CD8-positive, alpha-beta memory T cell (primary cell): Measurements from ENCODE around the gene HP1BP3. TPM values are rescaled to one million over a fixed set of nuclear protein-coding genes. Genes with fewer than 3 reads are reported as not detected.

ENCODE experiments used
- CTCF ChIA-PET: fragments of 350-600 bp; sonication (Branson Sonifier 250); formaldehyde crosslinking; loops from one replicate; lab custom pipeline; 2021; ENCODE audit warnings: antibody characterized with exemption; lab: Charles Lee
- POLR2A ChIA-PET: fragments of 350-600 bp; sonication (Branson Sonifier 250); formaldehyde crosslinking; loops from one replicate; lab custom pipeline; 2021; ENCODE audit warnings: antibody characterized with exemption; lab: Charles Lee
- DNase-seq, 5 donors: peaks; one replicate each; pipeline versions ENCODE4 v3.0.0 to v3.0.0-alpha.2; 2020 to 2022; ENCODE audit warnings: mixed read lengths in 1 of 5
- H3K27ac ChIP-seq: one replicate; pipeline ENCODE4 v1.7.0; 2013; ENCODE audit warnings: low read depth, mild to moderate bottlenecking, low read length, moderate library complexity
- H3K27me3 ChIP-seq: 2 replicates; pipeline ENCODE4 v1.7.0; 2013; ENCODE audit warnings: low read length, mild to moderate bottlenecking; ENCODE audit not compliant: insufficient read depth, poor library complexity, severe bottlenecking
- H3K36me3 ChIP-seq: 2 replicates; pipeline ENCODE4 v1.7.0; 2013; ENCODE audit warnings: mild to moderate bottlenecking, low read length, moderate library complexity; ENCODE audit not compliant: insufficient read depth
- H3K4me1 ChIP-seq: 2 replicates; pipeline ENCODE4 v1.7.0; 2013; ENCODE audit warnings: mild to moderate bottlenecking, low read length, moderate library complexity; ENCODE audit not compliant: insufficient read depth
- H3K4me3 ChIP-seq: 2 replicates; pipeline ENCODE4 v1.7.0; 2013; ENCODE audit warnings: mild to moderate bottlenecking, low read length
- H3K9me3 ChIP-seq: 2 replicates; pipeline ENCODE4 v1.7.0; 2013; ENCODE audit warnings: mild to moderate bottlenecking, low read length
- H3K27ac Mint-ChIP-seq, 8 donors: one replicate each; pipeline ENCODE4 v1.8.0; 2020 to 2021; ENCODE audit warnings: mixed read lengths in 8 of 8, mild to moderate bottlenecking in 6 of 8, inconsistent platforms in 3 of 8, moderate library complexity in 3 of 8
- H3K27me3 Mint-ChIP-seq, 2 donors: one replicate each; pipeline ENCODE4 v1.8.0; 2020 to 2021; ENCODE audit warnings: mixed read lengths in 2 of 2, mild to moderate bottlenecking in 1 of 2, moderate library complexity in 1 of 2
- H3K36me3 Mint-ChIP-seq, 3 donors: one replicate each; pipeline ENCODE4 v1.8.0; 2020 to 2021; ENCODE audit warnings: mixed read lengths in 3 of 3, inconsistent platforms in 1 of 3, mild to moderate bottlenecking in 1 of 3
- H3K4me1 Mint-ChIP-seq, 3 donors: one replicate each; pipeline ENCODE4 v1.8.0; 2020 to 2021; ENCODE audit warnings: mixed read lengths in 3 of 3, inconsistent platforms in 1 of 3, mild to moderate bottlenecking in 1 of 3
- H3K4me3 Mint-ChIP-seq, 7 donors: one replicate each; pipeline ENCODE4 v1.8.0; 2020 to 2021; ENCODE audit warnings: mixed read lengths in 7 of 7, mild to moderate bottlenecking in 6 of 7, moderate library complexity in 4 of 7, inconsistent platforms in 2 of 7
- H3K9me3 Mint-ChIP-seq, 5 donors: one replicate each; pipeline ENCODE4 v1.8.0; 2020 to 2022; ENCODE audit warnings: mixed read lengths in 5 of 5, mild to moderate bottlenecking in 3 of 5, moderate library complexity in 2 of 5, inconsistent platforms in 1 of 5
- polyA plus RNA-seq: library from polyadenylated mRNA; unstranded; fragments of 300-500 nt; fragmentation: Illumina TruSeq; gene quantifications from one replicate; pipeline ENCODE4 v1.2.3, GENCODE V29; 2021
- total RNA-seq, 2 experiments: library from RNA; stranded (reverse); gene quantifications; one replicate each; pipeline ENCODE4 v1.2.3, GENCODE V29; 2021

The HP1BP3 gene
- total and polyA plus RNA-seq, 3 experiments from 2014 or later: 155 to 221 (median 166) TPM

DNA sequence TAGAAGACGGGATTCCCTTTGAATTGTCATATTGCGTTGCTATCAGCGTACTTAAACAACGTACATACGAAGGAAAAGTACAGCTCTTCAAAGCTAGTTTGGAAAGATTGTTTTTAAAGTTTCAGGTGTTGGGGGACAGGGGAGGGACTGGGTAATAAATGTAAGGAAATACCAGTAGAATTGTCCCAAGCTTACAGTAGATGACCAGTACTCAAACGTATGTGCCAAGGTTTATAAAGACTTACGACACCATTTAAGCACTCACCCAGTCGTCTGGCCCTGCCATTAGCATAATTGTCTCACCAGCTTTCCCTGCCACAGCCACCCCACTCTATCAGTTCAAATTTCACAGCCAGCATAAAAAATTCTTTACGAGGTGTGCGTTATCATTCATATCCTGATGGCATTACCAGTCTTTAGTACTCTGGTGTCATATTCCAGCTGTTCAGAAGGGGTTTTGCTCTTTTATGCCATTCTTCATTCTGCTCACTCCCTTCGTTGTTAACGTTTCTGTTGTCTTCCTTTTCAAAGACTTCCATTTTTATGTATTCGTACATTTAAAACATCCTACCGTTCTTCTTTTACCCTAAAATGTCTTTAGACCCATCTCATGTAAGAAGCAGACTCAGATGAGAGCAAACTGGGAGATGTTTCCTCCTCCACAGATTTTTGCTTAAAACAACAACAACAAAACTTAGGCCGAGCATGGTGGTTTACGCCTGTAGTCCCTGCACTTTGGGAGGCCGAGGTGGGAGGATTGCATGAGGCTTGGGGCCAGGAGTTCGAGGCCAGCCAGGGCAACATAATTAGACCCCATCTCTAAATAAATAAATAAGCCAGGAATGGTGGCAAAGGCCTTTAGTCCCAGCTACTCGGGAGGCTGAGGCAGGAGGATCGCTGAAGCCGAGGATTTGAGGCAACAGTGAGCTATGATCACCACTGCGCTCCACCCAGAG lies 1.0 kb upstream of the HP1BP3 start:
- H3K27ac ChIP-seq: peak overlapping the region; percentile 90
- CTCF ChIA-PET: interaction anchor here (1.6 kb wide), 1 partner anchor 91 kb away, joined by 4 read pairs; no protein-coding TSS in a partner anchor
- H3K27me3 ChIP-seq: no peaks in the 10 kb centered on the region
- peaks cover 23% of the 10 kb centered on the region for H3K4me1 ChIP-seq
- H3K36me3 ChIP-seq: no peaks in the 10 kb centered on the region
- POLR2A ChIA-PET: interaction anchor here (0.6 to 1.8 kb wide), 5 partner anchors 55 to 557 kb away, joined by 3 to 13 read pairs (median 3); partner anchors contain the start of gene SH2D5
- Mint-ChIP-seq H3K27me3 (peaks cover 0 to 3% of the 10 kb centered on the region in 2 donors), H3K4me1 (peaks cover 29 to 41% (median 35%) of the 10 kb centered on the region in 3 donors), H3K4me3 (peak overlapping the region; percentile 94 to 99 (median 96)), H3K36me3 (peaks cover 0 to 14% (median 0%) of the 10 kb centered on the region in 3 donors), H3K9me3 (peaks cover 0 to 3% (median 0%) of the 10 kb centered on the region in 5 donors), H3K27ac (peak overlapping the region; percentile 94 to 98 (median 96))
- DNase-seq: no peak
- H3K4me3 ChIP-seq: peak overlapping the region; percentile 98
- no peaks in the 10 kb centered on the region for H3K9me3 ChIP-seq

DNA sequence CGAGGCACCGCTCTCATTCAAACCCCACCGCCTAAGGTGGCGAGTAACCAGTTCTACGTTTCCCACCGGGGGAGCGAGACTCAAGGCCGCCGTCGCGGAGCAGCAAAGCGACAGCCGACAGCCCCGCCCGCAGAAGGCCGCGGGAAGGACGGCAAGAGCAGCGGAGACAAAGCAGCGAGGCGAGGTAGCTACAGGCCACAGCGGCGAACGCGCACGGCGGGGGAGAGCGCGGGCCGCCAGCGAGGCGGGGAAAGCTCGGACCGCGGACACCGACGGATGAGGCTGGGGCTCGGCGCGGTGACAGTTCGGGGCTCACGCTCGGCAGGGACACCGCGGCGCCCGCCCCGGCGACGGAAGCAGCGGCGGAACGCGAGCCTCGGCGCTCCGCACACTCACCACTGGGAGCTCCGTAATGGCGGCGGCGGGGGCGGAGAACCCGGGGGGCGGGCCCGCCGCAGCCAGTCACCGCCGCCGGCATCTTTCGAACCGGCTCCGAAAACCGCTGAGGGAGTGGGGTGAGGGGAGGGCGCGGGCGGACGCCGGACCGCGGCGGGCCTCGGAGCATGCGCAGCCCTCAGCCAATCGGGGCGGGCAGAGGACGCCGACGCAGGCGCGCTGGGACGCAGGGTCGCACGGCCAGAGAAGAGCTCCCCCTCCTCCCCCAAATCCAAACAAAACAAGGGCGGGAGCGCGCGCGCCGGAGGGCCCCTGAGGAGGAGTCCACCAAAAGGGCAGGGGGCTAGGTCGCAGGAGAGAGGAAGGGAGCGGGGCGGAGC lies 666 bp downstream of the HP1BP3 start:
- no peaks in the 10 kb centered on the region for H3K9me3 ChIP-seq
- H3K4me3 Mint-ChIP-seq: peak overlapping the region; percentile 95 to 99 (median 99)
- peak overlapping the region; percentile 80 for H3K4me3 ChIP-seq
- ChIA-PET CTCF (interaction anchor here (1.0 to 1.6 kb wide), 4 partner anchors 90 to 153 kb away, joined by 3 to 4 read pairs (median 4); partner anchors contain the start of gene DDOST), POLR2A (interaction anchor here (0.5 to 1.8 kb wide), 13 partner anchors 18 to 1581 kb away, joined by 3 to 13 read pairs (median 4); partner anchors contain the start of genes DDOST, PINK1 and SH2D5)
- H3K4me1 Mint-ChIP-seq: peaks cover 29 to 50% (median 41%) of the 10 kb centered on the region in 3 donors
- H3K27ac ChIP-seq: peak overlapping the region; percentile 90
- H3K36me3 Mint-ChIP-seq: peaks cover 0 to 14% (median 0%) of the 10 kb centered on the region in 3 donors
- peaks cover 0 to 3% of the 10 kb centered on the region in 2 donors for H3K27me3 Mint-ChIP-seq
- peaks cover 0 to 3% (median 0%) of the 10 kb centered on the region in 5 donors for H3K9me3 Mint-ChIP-seq
- H3K27me3 ChIP-seq: no peaks in the 10 kb centered on the region
- H3K36me3 ChIP-seq: no peaks in the 10 kb centered on the region
- H3K4me1 ChIP-seq: peaks cover 32% of the 10 kb centered on the region
- peak overlapping the region; percentile 88 to 99 (median 98) for H3K27ac Mint-ChIP-seq
- peak; percentile 93 to 98 (median 96) for DNase-seq

DNA sequence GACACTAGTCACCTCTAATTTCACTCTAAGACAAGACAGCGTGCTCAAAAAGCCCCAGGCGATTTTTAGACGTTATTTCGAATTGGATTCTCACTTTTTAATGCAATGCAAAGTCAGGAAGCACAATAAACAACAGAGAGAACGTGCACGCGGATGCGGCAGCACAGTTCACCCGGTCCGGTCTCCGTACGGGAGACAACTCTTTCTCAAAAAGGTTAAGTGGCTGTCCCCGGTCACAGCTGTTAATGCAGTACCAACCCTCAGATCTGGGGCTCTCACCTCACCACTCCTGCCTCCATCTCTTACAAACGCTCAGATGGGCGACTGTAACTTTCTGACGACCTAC lies 1.2 kb downstream of the HP1BP3 start:
- no peaks in the 10 kb centered on the region for H3K36me3 ChIP-seq
- peak overlapping the region; percentile 90 for H3K27ac ChIP-seq
- H3K4me3 ChIP-seq: peak overlapping the region; percentile 80
- CTCF ChIA-PET: interaction anchor here (1.0 to 1.5 kb wide), 3 partner anchors 89 to 152 kb away, joined by 3 to 4 read pairs (median 3); partner anchors contain the start of gene DDOST
- H3K9me3 ChIP-seq: no peaks in the 10 kb centered on the region
- H3K27me3 ChIP-seq: no peaks in the 10 kb centered on the region
- DNase-seq: no peak
- Mint-ChIP-seq H3K27ac (peak overlapping the region; percentile 88 to 99 (median 98)), H3K4me1 (peaks cover 34 to 55% (median 46%) of the 10 kb centered on the region in 3 donors), H3K36me3 (peaks cover 0 to 18% (median 0%) of the 10 kb centered on the region in 3 donors), H3K9me3 (peaks cover 0 to 3% (median 0%) of the 10 kb centered on the region in 5 donors), H3K27me3 (peaks cover 0 to 3% of the 10 kb centered on the region in 2 donors), H3K4me3 (peak overlapping the region; percentile 95 to 99 (median 99))
- POLR2A ChIA-PET: interaction anchor here (0.6 to 1.6 kb wide), 5 partner anchors 17 to 388 kb away, joined by 3 to 7 read pairs (median 4); partner anchors contain the start of genes DDOST and PINK1
- H3K4me1 ChIP-seq: peaks cover 38% of the 10 kb centered on the region

DNA sequence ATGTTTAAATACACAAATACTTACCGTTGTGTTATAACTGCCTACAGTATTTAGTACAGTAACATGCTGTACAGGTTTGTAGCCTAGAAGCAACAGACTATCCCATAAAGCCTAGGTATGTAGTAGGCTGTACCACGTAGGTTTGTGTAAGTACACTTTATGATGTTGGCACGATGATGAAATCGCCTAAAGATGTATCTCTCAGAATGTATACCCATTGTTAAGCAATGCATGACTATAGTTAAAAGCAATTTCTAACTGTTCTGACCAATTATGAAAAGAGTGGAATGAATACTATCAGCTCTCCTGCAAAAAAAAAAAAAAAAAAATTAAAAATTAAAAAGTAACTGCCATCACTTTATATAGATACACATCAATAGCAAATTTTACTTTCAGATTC lies 11.4 kb downstream of the HP1BP3 start:
- Histone ChIP-seq H3K9me3 (no peaks in the 10 kb centered on the region), H3K27ac (no peak overlapping the region), H3K36me3 (peaks cover 66% of the 10 kb centered on the region), H3K4me3 (no peak overlapping the region), H3K4me1 (peaks cover 15% of the 10 kb centered on the region), H3K27me3 (no peaks in the 10 kb centered on the region)
- H3K4me3 Mint-ChIP-seq: no peak overlapping the region
- H3K27me3 Mint-ChIP-seq: no peaks in the 10 kb centered on the region
- ChIA-PET CTCF (interaction anchor here (1.6 kb wide), 1 partner anchor 10 kb away, joined by 3 read pairs; no protein-coding TSS in a partner anchor), POLR2A (interaction anchor here (0.7 kb wide), 1 partner anchor 592 kb away, joined by 4 read pairs; no protein-coding TSS in a partner anchor)
- DNase-seq: no peak
- peak overlapping the region in 1 of 8 donors; percentile 24 for H3K27ac Mint-ChIP-seq
- H3K9me3 Mint-ChIP-seq: no peaks in the 10 kb centered on the region
- H3K36me3 Mint-ChIP-seq: peaks cover 4 to 77% (median 20%) of the 10 kb centered on the region in 3 donors
- H3K4me1 Mint-ChIP-seq: peaks cover 35 to 44% (median 43%) of the 10 kb centered on the region in 3 donors

- no peaks in the 10 kb centered on the region for H3K9me3 ChIP-seq
- Mint-ChIP-seq H3K4me3 (no peak overlapping the region), H3K4me1 (peaks cover 13 to 15% (median 15%) of the 10 kb centered on the region in 3 donors), H3K27ac (peak overlapping the region in 2 of 8 donors; percentile 31 to 38), H3K27me3 (no peaks in the 10 kb centered on the region), H3K9me3 (no peaks in the 10 kb centered on the region), H3K36me3 (peaks cover 4 to 87% (median 19%) of the 10 kb centered on the region in 3 donors)
- ChIA-PET CTCF (no interaction called here), POLR2A (no interaction called here)
- H3K4me3 ChIP-seq: no peak overlapping the region
- H3K36me3 ChIP-seq: peaks cover 74% of the 10 kb centered on the region
- H3K27ac ChIP-seq: no peak overlapping the region
- H3K4me1 ChIP-seq: no peaks in the 10 kb centered on the region
- H3K27me3 ChIP-seq: no peaks in the 10 kb centered on the region
- no peak for DNase-seq
Measured at GRCh38 chr1:20771780-20772179, 15.3 kb downstream of the HP1BP3 start.

DNA sequence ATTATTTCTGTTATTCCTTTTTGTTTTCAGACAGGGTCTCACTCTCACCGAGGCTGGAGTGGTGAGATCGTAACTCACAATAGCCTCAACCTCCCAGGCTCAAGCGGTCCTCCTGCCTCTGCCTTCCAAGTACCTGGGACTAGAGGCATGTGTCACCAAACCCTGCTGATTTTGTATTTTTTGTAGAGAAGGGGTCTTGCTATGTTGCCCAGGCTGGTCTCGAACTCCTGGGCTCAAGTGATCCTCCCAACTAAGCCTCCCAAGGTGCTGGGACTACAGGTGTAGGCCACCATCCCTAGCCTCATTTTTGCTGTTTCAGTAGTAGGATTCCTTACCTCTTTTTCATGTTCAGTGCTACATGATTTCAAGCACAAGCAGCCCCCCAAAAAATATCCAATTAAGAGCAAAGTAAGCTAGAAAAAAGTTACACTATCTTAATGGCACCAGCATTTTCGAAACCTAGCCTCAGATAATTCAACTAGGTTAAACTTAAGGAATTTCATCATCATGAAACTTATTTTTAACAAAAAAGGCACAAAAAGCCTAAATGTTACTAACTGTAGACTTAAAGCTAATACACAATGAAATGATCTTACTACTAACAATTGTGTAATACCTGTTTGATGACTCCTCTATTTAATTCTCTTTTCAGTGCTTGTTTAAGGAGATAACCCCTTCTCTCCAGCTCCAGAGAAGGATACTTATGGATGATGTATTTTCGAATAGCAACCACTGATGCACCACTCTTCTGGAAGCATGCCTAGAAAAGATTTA lies 16.6 kb downstream of the HP1BP3 start:
- POLR2A ChIA-PET: no interaction called here

DNA sequence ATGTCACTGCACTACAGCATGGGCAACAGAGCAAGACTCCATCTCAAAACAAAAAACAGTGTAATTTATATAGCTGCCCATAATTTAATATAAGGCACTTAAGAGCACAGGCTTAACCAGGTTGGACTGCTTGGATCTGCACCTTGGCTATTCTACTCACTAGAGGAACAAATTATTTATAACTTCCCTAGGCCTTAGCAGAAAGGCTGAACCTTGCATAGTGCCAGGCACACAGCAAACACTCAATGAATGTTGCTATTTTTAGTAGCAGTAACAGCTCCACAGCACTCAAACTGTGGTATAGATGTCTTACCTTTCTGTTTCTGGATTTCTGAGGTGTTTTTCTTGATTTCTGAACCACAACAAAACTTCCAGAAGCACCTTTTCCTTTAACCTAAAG lies 19.8 kb downstream of the HP1BP3 start:
- H3K4me3 Mint-ChIP-seq: no peak overlapping the region
- peak overlapping the region in 1 of 8 donors; percentile 80 for H3K27ac Mint-ChIP-seq
- H3K36me3 Mint-ChIP-seq: peaks cover 4 to 93% (median 20%) of the 10 kb centered on the region in 3 donors
- H3K27me3 ChIP-seq: no peaks in the 10 kb centered on the region
- H3K9me3 Mint-ChIP-seq: no peaks in the 10 kb centered on the region
- peaks cover under 1 to 2% (median under 1%) of the 10 kb centered on the region in 3 donors for H3K4me1 Mint-ChIP-seq
- no peak overlapping the region for H3K27ac ChIP-seq
- peaks cover 80% of the 10 kb centered on the region for H3K36me3 ChIP-seq
- no peak overlapping the region for H3K4me3 ChIP-seq
- H3K4me1 ChIP-seq: no peaks in the 10 kb centered on the region
- CTCF ChIA-PET: no interaction called here
- H3K9me3 ChIP-seq: no peaks in the 10 kb centered on the region
- no peak for DNase-seq
- POLR2A ChIA-PET: interaction anchor here (1.2 kb wide), 1 partner anchor 19 kb away, joined by 5 read pairs; the partner anchor contains the start of gene HP1BP3
- no peaks in the 10 kb centered on the region for H3K27me3 Mint-ChIP-seq

More for the DNA sequence above, 16.6 kb downstream of the HP1BP3 start:
- Mint-ChIP-seq H3K4me3 (no peak overlapping the region), H3K9me3 (no peaks in the 10 kb centered on the region), H3K4me1 (peaks cover 4 to 6% (median 5%) of the 10 kb centered on the region in 3 donors), H3K27ac (no peak overlapping the region), H3K36me3 (peaks cover 8 to 89% (median 20%) of the 10 kb centered on the region in 3 donors), H3K27me3 (no peaks in the 10 kb centered on the region)
- peaks cover 77% of the 10 kb centered on the region for H3K36me3 ChIP-seq
- H3K4me3 ChIP-seq: no peak overlapping the region
- no peaks in the 10 kb centered on the region for H3K27me3 ChIP-seq
- no peak overlapping the region for H3K27ac ChIP-seq
- H3K9me3 ChIP-seq: no peaks in the 10 kb centered on the region
- CTCF ChIA-PET: no interaction called here
- no peaks in the 10 kb centered on the region for H3K4me1 ChIP-seq
- no peak for DNase-seq
